DND-41 (cell line): ENCODE results near the gene RMND1.

Experiments
- EZH2 ChIP-seq: IDR thresholded peaks from 3 replicates; pipeline ENCODE4 v1.6.1; 2012; ENCODE audit warnings: borderline replicate concordance, low read depth, mild to moderate bottlenecking, moderate library complexity, low read length, inconsistent platforms; ENCODE audit not compliant: severe bottlenecking
- TF ChIP-seq, protein P1 (sequence below): IDR thresholded peaks from 2 replicates; pipeline ENCODE4 v1.5.1; 2012; ENCODE audit warnings: borderline replicate concordance, low read length, moderate library complexity, mild to moderate bottlenecking; ENCODE audit not compliant: poor library complexity, severe bottlenecking; ENCODE audit errors: extremely low read depth

DNA sequence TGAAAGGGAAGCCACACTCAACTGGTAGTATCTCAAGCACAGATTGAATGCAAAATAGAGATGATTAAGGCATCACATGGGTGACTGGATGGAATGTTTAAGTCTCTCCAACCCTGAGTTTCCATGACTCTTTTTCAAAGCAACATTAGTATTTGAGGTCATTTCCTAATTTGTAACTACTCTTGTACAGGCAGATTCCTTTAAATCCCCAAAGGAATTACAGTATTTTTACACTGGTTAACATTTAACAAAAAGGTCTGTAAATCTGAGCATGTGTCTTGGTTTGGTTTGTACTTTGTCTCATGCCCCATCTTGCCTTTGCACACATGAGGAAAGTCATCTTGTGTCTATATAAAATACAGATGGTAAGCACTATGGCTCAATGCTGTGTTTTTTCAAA lies 15.1 kb downstream of the RMND1 start:
- TF ChIP-seq, protein P1, sequence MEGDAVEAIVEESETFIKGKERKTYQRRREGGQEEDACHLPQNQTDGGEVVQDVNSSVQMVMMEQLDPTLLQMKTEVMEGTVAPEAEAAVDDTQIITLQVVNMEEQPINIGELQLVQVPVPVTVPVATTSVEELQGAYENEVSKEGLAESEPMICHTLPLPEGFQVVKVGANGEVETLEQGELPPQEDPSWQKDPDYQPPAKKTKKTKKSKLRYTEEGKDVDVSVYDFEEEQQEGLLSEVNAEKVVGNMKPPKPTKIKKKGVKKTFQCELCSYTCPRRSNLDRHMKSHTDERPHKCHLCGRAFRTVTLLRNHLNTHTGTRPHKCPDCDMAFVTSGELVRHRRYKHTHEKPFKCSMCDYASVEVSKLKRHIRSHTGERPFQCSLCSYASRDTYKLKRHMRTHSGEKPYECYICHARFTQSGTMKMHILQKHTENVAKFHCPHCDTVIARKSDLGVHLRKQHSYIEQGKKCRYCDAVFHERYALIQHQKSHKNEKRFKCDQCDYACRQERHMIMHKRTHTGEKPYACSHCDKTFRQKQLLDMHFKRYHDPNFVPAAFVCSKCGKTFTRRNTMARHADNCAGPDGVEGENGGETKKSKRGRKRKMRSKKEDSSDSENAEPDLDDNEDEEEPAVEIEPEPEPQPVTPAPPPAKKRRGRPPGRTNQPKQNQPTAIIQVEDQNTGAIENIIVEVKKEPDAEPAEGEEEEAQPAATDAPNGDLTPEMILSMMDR: no peak
- no peak for TF ChIP-seq EZH2
